ENCODE results near the gene RYR2. TPM values are rescaled to one million over a fixed set of nuclear protein-coding genes. Genes with fewer than 3 reads are reported as not detected.

The RYR2 gene
- total and polyA plus RNA-seq, 2 of the 8 experiments (the other 6 are each of a cell fraction or from before 2014, with no cell fraction given), result 1.3 to 4.4 TPM

GRCh38 chr1:237687804-237688203 lies 645.8 kb downstream of the RYR2 start (continued):
- TF ChIP-seq RNF2 (IDR thresholded peaks at IDR 0.05; ENCODE audit: borderline replicate concordance, low read depth, low read length, missing control alignments, poor library complexity, severe bottlenecking) (no peak), RXRA (IDR thresholded peaks at IDR 0.05; ENCODE audit: insufficient read depth, low read depth, low read length) (no peak), NRF1 (IDR thresholded peaks at IDR 0.05; ENCODE audit: low read depth, low read length) (no peak), MAFK (IDR thresholded peaks at IDR 0.05; ENCODE audit: low read depth, low read length) (no peak), SAP30 (IDR thresholded peaks at IDR 0.05; ENCODE audit: insufficient read depth, insufficient replicate concordance, low read length) (no peak), TAF1 (IDR thresholded peaks at IDR 0.05; ENCODE audit: low read depth, low read length) (no peak), ASH2L (IDR thresholded peaks at IDR 0.05; ENCODE audit: low read length) (no peak), CBX5 (IDR thresholded peaks at IDR 0.05; ENCODE audit: low read depth, low read length) (no peak), SIX5 (IDR thresholded peaks at IDR 0.05; ENCODE audit: low read depth, low read length) (no peak)
